GM19324 (cell line): ENCODE measurements around the gene MTO1.
"Not testable (repeated sequence)": the region's sequence is repeated elsewhere in the genome, so short reads cannot be mapped to it uniquely, and the experiment has no call there.

Source experiments
- ATAC-seq: cut with Tn5 transposase; IDR thresholded peaks from one replicate; pipeline ENCODE4 v1.9.1; 2021; ENCODE audit warnings: mild to moderate bottlenecking, moderate library complexity; ENCODE audit not compliant: unreplicated experiment, low FRiP score

Gene MTO1

GRCh38 chr6:73461537-73462350 is at the start of gene MTO1:
Gene MTO1, plus strand, starts transcription at chr6:73461737. Its CDS starts 118 bp downstream, at chr6:73461855.
- peak; percentile 84 for ATAC-seq

GRCh38 chr6:73413102-73413501 is 48.4 kb upstream of the MTO1 start:
- ATAC-seq, result no peak

GRCh38 chr6:73418081-73418741 is 43.3 kb upstream of the MTO1 start:
- no peak for ATAC-seq

GRCh38 chr6:73421534-73421933 is 40.0 kb upstream of the MTO1 start:
- no peak for ATAC-seq

- ATAC-seq, result no peak
These were observed 26.3 kb upstream of the MTO1 start for GRCh38 chr6:73435236-73435635.

- no peak for ATAC-seq
These were observed 18.0 kb upstream of the MTO1 start for GRCh38 chr6:73443555-73443954.

- peak; percentile 66 for ATAC-seq
These were observed 10.1 kb upstream of the MTO1 start for GRCh38 chr6:73451223-73452106.

GRCh38 chr6:73452107-73452461 is 9.5 kb upstream of the MTO1 start, which contains the start of gene CGAS:
Gene CGAS, minus strand, starts transcription at chr6:73452297. Its CDS starts 116 bp downstream, at chr6:73452181.
- peak; percentile 70 for ATAC-seq

GRCh38 chr6:73455865-73456629 is 5.5 kb upstream of the MTO1 start:
- ATAC-seq, result no peak

GRCh38 chr6:73459474-73459873 is 2.1 kb upstream of the MTO1 start:
- ATAC-seq, result not testable (repeated sequence)

GRCh38 chr6:73460056-73460455 is 1.5 kb upstream of the MTO1 start:
- no peak for ATAC-seq

- peak; percentile 78 for ATAC-seq
These were observed 10.3 kb downstream of the MTO1 start for GRCh38 chr6:73471686-73472290.

GRCh38 chr6:73476723-73477122 is 15.2 kb downstream of the MTO1 start:
- ATAC-seq, result no peak

- ATAC-seq, result no peak
These were observed 15.9 kb downstream of the MTO1 start for GRCh38 chr6:73477407-73477806.

- no peak for ATAC-seq
These were observed 20.4 kb downstream of the MTO1 start for GRCh38 chr6:73481969-73482368.

- no peak for ATAC-seq
These were observed 22.9 kb downstream of the MTO1 start for GRCh38 chr6:73484438-73484837.

GRCh38 chr6:73487473-73487872 is 25.9 kb downstream of the MTO1 start:
- no peak for ATAC-seq

GRCh38 chr6:73491377-73491776 is 29.8 kb downstream of the MTO1 start:
- no peak for ATAC-seq

GRCh38 chr6:73497915-73498314 is 36.4 kb downstream of the MTO1 start:
- ATAC-seq, result no peak
